Right cardiac atrium (tissue), 5 donors: ENCODE results near the gene LDLRAD4. TPM values are rescaled to one million over a fixed set of nuclear protein-coding genes. Genes with fewer than 3 reads are reported as not detected.

Experiments
- ATAC-seq, 2 donors: fragments of 200-7000 bp; cut with Tn5 transposase; one replicate each; pipeline versions ENCODE4 v1.8.0 to v1.9.1; 2020; ENCODE audit warnings: moderate library complexity in 2 of 2, mild to moderate bottlenecking in 1 of 2
- DNase-seq, 3 donors: peaks; one replicate each; pipeline ENCODE4 v3.0.0-alpha.2; 2020
- H3K27ac ChIP-seq: one replicate; pipeline ENCODE4 v1.5.1; 2013; ENCODE audit warnings: mild to moderate bottlenecking, low read length, control low read depth, moderate library complexity
- H3K27me3 ChIP-seq: one replicate; pipeline ENCODE4 v1.6.1; 2013; ENCODE audit not compliant: control insufficient read depth, insufficient read depth
- H3K4me1 ChIP-seq: one replicate; pipeline ENCODE4 v1.6.1; 2013; ENCODE audit warnings: low read length; ENCODE audit not compliant: control insufficient read depth, insufficient read depth
- H3K4me3 ChIP-seq: one replicate; pipeline ENCODE4 v1.5.1; 2013; ENCODE audit warnings: low read length, control low read depth
- H3K9me3 ChIP-seq: one replicate; pipeline ENCODE4 v1.6.1; 2013; ENCODE audit warnings: low read length; ENCODE audit not compliant: control insufficient read depth
- WGBS: extraction: QIAGEN DNeasy Blood & Tissue Kit; methylation state at CpG from one replicate; pipeline ENCODE4 v1.1.7; 2013; 5-methylcytosine and 5-hydroxymethylcytosine counted together
- intact Hi-C, 4 donors: fragments of 100-400 bp; cut with DNase I; formaldehyde crosslinking; loops; one replicate each; pipeline versions ENCODE4 v1.11.0 to v1.14.0; 2022 to 2023
- polyA plus RNA-seq: library from polyadenylated mRNA; stranded (reverse); fragments of 200-250 nt; gene quantifications from one replicate; pipeline ENCODE4 v1.2.3, GENCODE V29; 2013
- total RNA-seq, 4 donors: library from RNA; stranded (reverse); fragmentation: NEBNext Ultra II Directional; extraction: Animal tissue kit (Norgen Biotek cat#: 25700); gene quantifications; one replicate each; pipeline ENCODE4 v1.2.1, GENCODE V29; 2021
- donor health status: healthy with polysubstance abuse.
- donor health status: DM: no; HTN: yes; CAD: no.
- donor health status: DM: no; HTN: no; CAD: no.
- donor health status: DM: no; HTN: yes; CAD: no; lungs with severe emphysema.
- donor health status: DM: yes; HTN: yes; CAD: no.

The LDLRAD4 gene
- total and polyA plus RNA-seq, 5 donors: 25.7 to 159 (median 68.1) TPM

GRCh38 chr18:13642440-13642827 lies 423.9 kb downstream of the LDLRAD4 start:
- no peaks in the 10 kb centered on the region for H3K27me3 ChIP-seq
- H3K9me3 ChIP-seq: no peaks in the 10 kb centered on the region
- H3K4me1 ChIP-seq: peaks cover 11% of the 10 kb centered on the region
- 93% methylated on average over 15 of the region's 15 CpGs for WGBS
- peak in 1 of 2 donors; percentile 1 for ATAC-seq
- intact Hi-C loops: no loop called here
- H3K27ac ChIP-seq: peak overlapping the region; percentile 26
- no peak for DNase-seq
- H3K4me3 ChIP-seq: no peak overlapping the region

GRCh38 chr18:13643261-13643751 lies 424.7 kb downstream of the LDLRAD4 start:
- H3K27ac ChIP-seq: no peak overlapping the region
- ATAC-seq (no peak), DNase-seq (peak in 1 of 3 donors; percentile 34)
- WGBS: 80% methylated on average over 16 of the region's 16 CpGs
- no peaks in the 10 kb centered on the region for H3K9me3 ChIP-seq
- H3K4me3 ChIP-seq: no peak overlapping the region
- intact Hi-C loops: no loop called here
- H3K27me3 ChIP-seq: no peaks in the 10 kb centered on the region
- peaks cover 11% of the 10 kb centered on the region for H3K4me1 ChIP-seq

GRCh38 chr18:13645093-13645492 lies 426.5 kb downstream of the LDLRAD4 start:
- no peak for ATAC-seq
- Histone ChIP-seq H3K4me3 (no peak overlapping the region), H3K27me3 (no peaks in the 10 kb centered on the region), H3K27ac (no peak overlapping the region), H3K4me1 (peaks cover 3% of the 10 kb centered on the region), H3K9me3 (no peaks in the 10 kb centered on the region)
- WGBS: 97% methylated on average over 16 of the region's 16 CpGs
- DNase-seq: no peak
- intact Hi-C loops: no loop called here

- no peaks in the 10 kb centered on the region for H3K4me1 ChIP-seq
- 83% methylated on average over 4 of the region's 4 CpGs for whole genome bisulfite sequencing
- H3K9me3 ChIP-seq: no peaks in the 10 kb centered on the region
- intact Hi-C loops: no loop called here
- DNase-seq (no peak), ATAC-seq (no peak)
- no peaks in the 10 kb centered on the region for H3K27me3 ChIP-seq
- H3K4me3 ChIP-seq: no peak overlapping the region
- no peak overlapping the region for H3K27ac ChIP-seq
Measured at GRCh38 chr18:13646633-13647032, 428.1 kb downstream of the LDLRAD4 start.

GRCh38 chr18:13647761-13648160 lies 429.2 kb downstream of the LDLRAD4 start:
- Histone ChIP-seq H3K4me3 (no peak overlapping the region), H3K9me3 (no peaks in the 10 kb centered on the region), H3K4me1 (no peaks in the 10 kb centered on the region), H3K27ac (no peak overlapping the region), H3K27me3 (no peaks in the 10 kb centered on the region)
- DNase-seq (no peak), ATAC-seq (no peak)
- WGBS: 94% methylated on average over 4 of the region's 4 CpGs
- intact Hi-C loops: no loop called here

- WGBS: 89% methylated on average over 23 of the region's 23 CpGs
Measured at GRCh38 chr18:13649397-13650390, 431.1 kb downstream of the LDLRAD4 start.

GRCh38 chr18:13653746-13654433 lies 435.3 kb downstream of the LDLRAD4 start:
- H3K27ac ChIP-seq: no peak overlapping the region
- H3K27me3 ChIP-seq: no peaks in the 10 kb centered on the region
- WGBS: 53% methylated on average over 13 of the region's 13 CpGs
- peak; percentile 18 to 35 for ATAC-seq
- H3K4me1 ChIP-seq: peaks cover 7% of the 10 kb centered on the region
- no peak for DNase-seq
- no peak overlapping the region for H3K4me3 ChIP-seq
- intact Hi-C loops: no loop called here
- H3K9me3 ChIP-seq: no peaks in the 10 kb centered on the region

More at GRCh38 chr18:13649397-13650390, 431.1 kb downstream of the LDLRAD4 start:
- Histone ChIP-seq H3K4me3 (no peak overlapping the region), H3K4me1 (peaks cover 2% of the 10 kb centered on the region), H3K27ac (no peak overlapping the region), H3K9me3 (no peaks in the 10 kb centered on the region), H3K27me3 (no peaks in the 10 kb centered on the region)
- DNase-seq (peak in 1 of 3 donors; percentile 22), ATAC-seq (no peak)
- intact Hi-C loops: no loop called here

- intact Hi-C loops: no loop called here
Measured at GRCh38 chr18:13657974-13658373, 439.4 kb downstream of the LDLRAD4 start.

GRCh38 chr18:13658436-13659204 lies 440.1 kb downstream of the LDLRAD4 start:
- intact Hi-C loops: no loop called here
- H3K27me3 ChIP-seq: no peaks in the 10 kb centered on the region
- DNase-seq (no peak), ATAC-seq (peak in 1 of 2 donors; percentile 3)
- WGBS: 81% methylated on average over 8 of the region's 8 CpGs
- no peaks in the 10 kb centered on the region for H3K9me3 ChIP-seq
- H3K4me1 ChIP-seq: peaks cover 7% of the 10 kb centered on the region
- H3K4me3 ChIP-seq: no peak overlapping the region
- H3K27ac ChIP-seq: peak overlapping the region; percentile 12

More at GRCh38 chr18:13657974-13658373, 439.4 kb downstream of the LDLRAD4 start:
- H3K9me3 ChIP-seq: no peaks in the 10 kb centered on the region
- peak overlapping the region; percentile 12 for H3K27ac ChIP-seq
- ATAC-seq (peak in 1 of 2 donors; percentile 11), DNase-seq (no peak)
- H3K4me3 ChIP-seq: no peak overlapping the region
- H3K27me3 ChIP-seq: no peaks in the 10 kb centered on the region
- H3K4me1 ChIP-seq: peaks cover 7% of the 10 kb centered on the region
- WGBS: 51% methylated on average over 7 of the region's 7 CpGs

GRCh38 chr18:13660510-13660909 lies 441.9 kb downstream of the LDLRAD4 start:
- Histone ChIP-seq H3K4me1 (peaks cover 6% of the 10 kb centered on the region), H3K27me3 (no peaks in the 10 kb centered on the region), H3K27ac (no peak overlapping the region), H3K4me3 (no peak overlapping the region), H3K9me3 (no peaks in the 10 kb centered on the region)
- DNase-seq (peak in 2 of 3 donors; percentile 45 to 63), ATAC-seq (peak; percentile 86 to 91)
- intact Hi-C loops: loop anchor here in 1 of 4 donors (10.0 kb wide), 1 partner anchor 56 kb away; no protein-coding TSS in a partner anchor
- WGBS: 16% methylated on average over 5 of the region's 5 CpGs
